ENCODE data around the gene HYI. TPM values are rescaled to one million over a fixed set of nuclear protein-coding genes. Genes with fewer than 3 reads are reported as not detected.
"Not testable (repeated sequence)": the region's sequence is repeated elsewhere in the genome, so short reads cannot be mapped to it uniquely, and the experiment has no call there.

Gene HYI
- total RNA-seq, 4 donors from 2014 or later = 35.5 to 39.4 (median 38.0) TPM

DNA sequence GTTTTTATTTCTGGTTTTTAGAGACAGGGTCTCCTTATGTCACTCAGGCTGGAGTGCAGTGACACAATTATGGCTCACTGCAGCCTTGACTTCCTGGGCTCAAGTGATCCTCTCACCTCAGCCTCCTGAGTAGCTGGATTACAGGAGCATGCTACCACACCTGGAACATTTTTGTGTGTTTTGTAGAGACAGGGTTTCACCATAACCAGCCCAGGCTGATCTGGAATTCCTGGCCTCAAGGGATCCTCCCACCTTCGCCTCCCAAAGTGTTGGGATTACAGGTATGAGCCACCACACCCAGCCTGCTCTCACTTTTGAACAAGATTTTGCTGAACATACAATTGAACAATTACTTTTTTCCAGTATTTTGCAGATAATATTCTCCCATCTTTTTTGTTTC lies 24.0 kb upstream of the HYI start:
- 68 to 93% methylated on average over 1 of the region's 1 CpG for WGBS, 2 donors

GRCh38 chr1:43475611-43476401 lies 22.1 kb upstream of the HYI start:
- DNase-seq (ENCODE audit: low spot score in 2 of 2); H3K4me3 ChIP-seq (ENCODE audit: low read depth, poor library complexity, severe bottlenecking); intact Hi-C loops (cut with DNase I; ENCODE audit: low total_unique reads): not testable (repeated sequence)
- 62% methylated on average over 10 of the region's 10 CpGs for WGBS, 2 donors

More for the DNA sequence above, 24.0 kb upstream of the HYI start:
- no peak for DNase-seq (ENCODE audit: low spot score in 2 of 2)
- no peak overlapping the region for H3K4me3 ChIP-seq (ENCODE audit: low read depth, poor library complexity, severe bottlenecking)
- TF ChIP-seq, protein P1, sequence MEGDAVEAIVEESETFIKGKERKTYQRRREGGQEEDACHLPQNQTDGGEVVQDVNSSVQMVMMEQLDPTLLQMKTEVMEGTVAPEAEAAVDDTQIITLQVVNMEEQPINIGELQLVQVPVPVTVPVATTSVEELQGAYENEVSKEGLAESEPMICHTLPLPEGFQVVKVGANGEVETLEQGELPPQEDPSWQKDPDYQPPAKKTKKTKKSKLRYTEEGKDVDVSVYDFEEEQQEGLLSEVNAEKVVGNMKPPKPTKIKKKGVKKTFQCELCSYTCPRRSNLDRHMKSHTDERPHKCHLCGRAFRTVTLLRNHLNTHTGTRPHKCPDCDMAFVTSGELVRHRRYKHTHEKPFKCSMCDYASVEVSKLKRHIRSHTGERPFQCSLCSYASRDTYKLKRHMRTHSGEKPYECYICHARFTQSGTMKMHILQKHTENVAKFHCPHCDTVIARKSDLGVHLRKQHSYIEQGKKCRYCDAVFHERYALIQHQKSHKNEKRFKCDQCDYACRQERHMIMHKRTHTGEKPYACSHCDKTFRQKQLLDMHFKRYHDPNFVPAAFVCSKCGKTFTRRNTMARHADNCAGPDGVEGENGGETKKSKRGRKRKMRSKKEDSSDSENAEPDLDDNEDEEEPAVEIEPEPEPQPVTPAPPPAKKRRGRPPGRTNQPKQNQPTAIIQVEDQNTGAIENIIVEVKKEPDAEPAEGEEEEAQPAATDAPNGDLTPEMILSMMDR (IDR thresholded peaks at IDR 0.05) = no peak
- no peak for TF ChIP-seq POLR2A (IDR thresholded peaks at IDR 0.05)
- intact Hi-C loops (cut with DNase I; ENCODE audit: low total_unique reads) = no loop called here

DNA sequence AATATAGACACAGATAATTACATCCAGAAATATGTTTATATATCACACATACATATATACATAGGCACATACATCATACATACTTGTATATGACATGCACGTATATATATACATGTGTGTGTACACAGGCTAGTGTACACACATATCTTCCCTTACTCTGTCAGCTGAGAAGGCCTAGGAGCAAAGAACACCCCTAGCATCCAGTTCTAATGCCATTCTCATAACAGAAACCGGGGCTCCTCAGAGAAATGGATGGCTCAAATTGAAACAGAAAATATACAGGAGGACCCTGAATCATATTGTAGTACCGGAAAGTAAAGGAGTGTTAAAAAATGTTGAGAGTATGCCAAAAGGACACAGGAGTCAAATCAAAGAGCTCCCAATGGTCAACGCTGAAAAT lies 19.7 kb upstream of the HYI start:
- 87 to 93% methylated on average over 4 of the region's 4 CpGs for whole genome bisulfite sequencing, 2 donors
- TF ChIP-seq, protein P1 (IDR thresholded peaks at IDR 0.05) = no peak
- no peak for TF ChIP-seq POLR2A (IDR thresholded peaks at IDR 0.05)
- DNase-seq (ENCODE audit: low spot score in 2 of 2) = no peak
- no peak overlapping the region for H3K4me3 ChIP-seq (ENCODE audit: low read depth, poor library complexity, severe bottlenecking)
- intact Hi-C loops (cut with DNase I; ENCODE audit: low total_unique reads) = no loop called here

DNA sequence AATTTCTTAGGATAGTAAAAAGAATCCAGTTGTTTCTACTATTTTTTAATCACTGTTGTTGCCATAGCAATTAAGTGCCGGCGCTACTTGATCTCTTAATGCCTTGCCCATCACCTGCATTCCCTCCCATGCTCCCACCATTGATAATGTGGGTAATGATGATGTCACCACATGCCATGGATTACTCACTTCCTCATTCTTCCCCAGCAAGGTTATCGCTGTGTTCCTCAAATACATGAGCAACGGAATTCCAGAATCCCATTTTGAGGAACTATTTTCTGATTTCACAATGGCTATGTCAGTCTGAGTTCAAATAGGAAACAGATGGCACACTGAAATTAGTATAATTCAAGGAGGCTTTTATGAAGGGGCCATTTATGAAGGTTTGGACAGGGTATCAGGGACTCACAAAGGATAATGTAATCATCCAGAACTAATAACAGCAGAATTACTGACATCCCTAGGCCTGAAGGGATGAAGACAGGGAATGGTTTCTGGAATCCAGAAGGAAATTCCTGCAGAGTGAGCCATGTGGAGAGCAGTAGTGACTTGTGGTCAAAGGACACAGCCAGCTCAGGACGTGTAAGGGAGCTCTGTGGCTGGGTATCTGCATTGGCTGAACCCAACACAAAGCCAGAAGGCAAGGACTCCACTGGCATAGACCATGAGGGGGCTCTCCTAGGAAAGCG lies 18.9 kb upstream of the HYI start:
- H3K4me3 ChIP-seq (ENCODE audit: low read depth, poor library complexity, severe bottlenecking); DNase-seq (ENCODE audit: low spot score in 2 of 2); intact Hi-C loops (cut with DNase I; ENCODE audit: low total_unique reads): not testable (repeated sequence)
- WGBS, 2 donors = 33 to 38% methylated on average over 6 of the region's 6 CpGs

GRCh38 chr1:43472087-43472462 lies 18.3 kb upstream of the HYI start:
- intact Hi-C loops (cut with DNase I; ENCODE audit: low total_unique reads) = no loop called here
- DNase-seq (ENCODE audit: low spot score in 2 of 2) = no peak
- H3K4me3 ChIP-seq (ENCODE audit: low read depth, poor library complexity, severe bottlenecking) = no peak overlapping the region
- 77% methylated on average over 5 of the region's 5 CpGs for WGBS, 2 donors
- TF ChIP-seq, protein P1 (IDR thresholded peaks at IDR 0.05) = no peak
- no peak for TF ChIP-seq POLR2A (IDR thresholded peaks at IDR 0.05)

DNA sequence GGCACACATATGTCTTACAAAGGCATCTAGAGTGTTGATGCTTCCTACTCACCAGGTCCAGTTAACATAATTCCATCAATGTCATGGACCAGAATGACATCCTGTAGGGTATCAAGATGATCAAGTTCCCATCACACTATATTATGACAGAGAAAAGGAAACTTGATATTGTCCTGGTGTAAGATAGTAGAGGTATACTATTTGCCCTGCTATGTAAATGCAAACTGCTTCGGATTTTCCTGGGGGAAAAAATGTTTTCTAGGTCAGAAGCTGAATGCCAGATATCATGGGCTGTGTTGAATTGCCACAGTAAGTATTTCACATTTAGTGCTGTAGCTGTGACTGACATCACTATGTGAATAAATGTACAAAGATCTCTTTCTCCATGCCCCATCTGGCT lies 16.2 kb upstream of the HYI start:
- 74 to 91% methylated on average over 1 of the region's 1 CpG for WGBS, 2 donors
- no peak overlapping the region for H3K4me3 ChIP-seq (ENCODE audit: low read depth, poor library complexity, severe bottlenecking)
- no peak for TF ChIP-seq POLR2A (IDR thresholded peaks at IDR 0.05)
- TF ChIP-seq, protein P1 (IDR thresholded peaks at IDR 0.05) = no peak
- no peak for DNase-seq (ENCODE audit: low spot score in 2 of 2)
- intact Hi-C loops (cut with DNase I; ENCODE audit: low total_unique reads) = no loop called here

Data from lower leg skin (tissue), 4 donors.